GM10248 (cell line): ENCODE data around the gene ANXA7.

Experiments
- CTCF ChIA-PET: fragments of 300-600 bp; sonication (Branson Sonifier 250); formaldehyde crosslinking; extraction: SDS; loops from one replicate; lab custom pipeline; 2021; ENCODE audit warnings: antibody characterized with exemption; lab: Yijun Ruan, JAX
- POLR2A ChIA-PET: fragments of 350-650 bp; sonication (Branson Sonifier 250); formaldehyde crosslinking; extraction: SDS; loops from one replicate; lab custom pipeline; 2020; ENCODE audit warnings: antibody characterized with exemption; lab: Yijun Ruan, JAX
- DNase-seq: peaks from one replicate; pipeline ENCODE4 v3.0.0; 2012; ENCODE audit errors: extremely low spot score
- TF ChIP-seq, protein P1 (sequence below): IDR thresholded peaks from 2 replicates; pipeline ENCODE4 v1.5.1; 2012; ENCODE audit warnings: mild to moderate bottlenecking, low read depth; ENCODE audit errors: extremely low read depth, missing control alignments, control extremely low read depth

Gene ANXA7

DNA sequence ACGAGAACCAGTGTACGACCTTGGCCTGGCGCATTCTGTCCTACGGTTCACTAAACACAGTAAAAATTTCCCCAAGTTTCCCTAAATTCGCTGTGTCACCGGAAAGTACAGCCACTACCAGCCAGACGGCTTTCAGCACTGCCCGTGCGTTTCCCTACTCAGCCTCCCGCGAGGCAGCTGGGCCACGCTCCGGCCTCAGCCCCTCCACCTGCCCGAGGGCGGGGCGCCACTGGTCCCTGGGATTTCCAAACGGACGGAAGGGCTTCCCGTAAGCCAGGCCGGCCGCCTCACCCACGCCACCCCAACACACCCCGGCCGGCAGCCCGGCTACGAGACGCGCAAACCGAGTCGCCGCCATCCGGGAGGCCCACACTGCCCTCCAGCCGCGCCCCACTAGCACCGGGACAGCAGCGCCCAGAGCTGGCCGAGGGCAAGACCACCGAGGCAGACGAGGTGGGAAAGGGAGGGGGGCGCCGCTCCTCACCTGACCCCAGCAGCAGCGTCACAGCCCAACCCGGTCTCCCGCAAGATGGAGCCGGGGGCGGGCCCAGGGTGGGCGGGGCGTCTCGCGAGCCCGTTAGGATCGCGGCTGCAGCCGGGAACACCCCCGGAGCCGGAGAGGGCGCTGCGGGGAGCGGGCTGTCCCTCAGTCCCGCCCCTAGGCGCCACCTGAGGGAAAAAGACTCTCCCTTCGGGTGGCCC lies at the start of gene ANXA7:
TSS of gene ANXA7 (minus strand) at position 531 of the 702 bp plus-strand sequence. CDS start 13,202 bp downstream, outside the sequence.
- ChIA-PET CTCF (interaction anchor here (0.6 to 1.5 kb wide), 3 partner anchors 12 to 167 kb away, joined by 3 to 5 read pairs (median 3); partner anchors contain the start of gene DNAJC9), POLR2A (interaction anchor here (0.7 kb wide), 1 partner anchor 150 kb away, joined by 3 read pairs; no protein-coding TSS in a partner anchor)
- peak; percentile 99 for DNase-seq
- TF ChIP-seq, protein P1, sequence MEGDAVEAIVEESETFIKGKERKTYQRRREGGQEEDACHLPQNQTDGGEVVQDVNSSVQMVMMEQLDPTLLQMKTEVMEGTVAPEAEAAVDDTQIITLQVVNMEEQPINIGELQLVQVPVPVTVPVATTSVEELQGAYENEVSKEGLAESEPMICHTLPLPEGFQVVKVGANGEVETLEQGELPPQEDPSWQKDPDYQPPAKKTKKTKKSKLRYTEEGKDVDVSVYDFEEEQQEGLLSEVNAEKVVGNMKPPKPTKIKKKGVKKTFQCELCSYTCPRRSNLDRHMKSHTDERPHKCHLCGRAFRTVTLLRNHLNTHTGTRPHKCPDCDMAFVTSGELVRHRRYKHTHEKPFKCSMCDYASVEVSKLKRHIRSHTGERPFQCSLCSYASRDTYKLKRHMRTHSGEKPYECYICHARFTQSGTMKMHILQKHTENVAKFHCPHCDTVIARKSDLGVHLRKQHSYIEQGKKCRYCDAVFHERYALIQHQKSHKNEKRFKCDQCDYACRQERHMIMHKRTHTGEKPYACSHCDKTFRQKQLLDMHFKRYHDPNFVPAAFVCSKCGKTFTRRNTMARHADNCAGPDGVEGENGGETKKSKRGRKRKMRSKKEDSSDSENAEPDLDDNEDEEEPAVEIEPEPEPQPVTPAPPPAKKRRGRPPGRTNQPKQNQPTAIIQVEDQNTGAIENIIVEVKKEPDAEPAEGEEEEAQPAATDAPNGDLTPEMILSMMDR: no peak

DNA sequence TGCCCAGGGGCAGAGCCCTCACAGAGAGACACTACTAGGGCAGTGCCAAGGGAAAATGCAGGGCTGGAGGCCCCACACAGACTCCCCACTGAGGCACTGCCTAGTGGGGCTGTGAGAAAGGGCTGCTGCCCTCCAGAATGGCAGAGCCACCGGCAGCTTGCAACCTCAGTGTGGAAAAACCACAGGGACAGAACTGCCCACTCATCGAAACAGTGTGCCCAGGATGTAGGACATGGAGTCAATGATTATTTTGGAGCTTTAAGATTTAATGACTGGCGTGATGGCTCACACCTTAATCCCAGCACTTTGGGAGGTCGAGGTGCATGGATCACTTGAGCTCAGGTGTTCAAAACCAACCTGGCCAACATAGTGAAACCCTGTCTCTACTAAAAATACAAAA lies 47.0 kb upstream of the ANXA7 start:
- no peak for DNase-seq
- ChIA-PET CTCF (no interaction called here), POLR2A (interaction anchor here (0.6 kb wide), 1 partner anchor 191 kb away, joined by 7 read pairs; no protein-coding TSS in a partner anchor)
- TF ChIP-seq, protein P1: no peak

DNA sequence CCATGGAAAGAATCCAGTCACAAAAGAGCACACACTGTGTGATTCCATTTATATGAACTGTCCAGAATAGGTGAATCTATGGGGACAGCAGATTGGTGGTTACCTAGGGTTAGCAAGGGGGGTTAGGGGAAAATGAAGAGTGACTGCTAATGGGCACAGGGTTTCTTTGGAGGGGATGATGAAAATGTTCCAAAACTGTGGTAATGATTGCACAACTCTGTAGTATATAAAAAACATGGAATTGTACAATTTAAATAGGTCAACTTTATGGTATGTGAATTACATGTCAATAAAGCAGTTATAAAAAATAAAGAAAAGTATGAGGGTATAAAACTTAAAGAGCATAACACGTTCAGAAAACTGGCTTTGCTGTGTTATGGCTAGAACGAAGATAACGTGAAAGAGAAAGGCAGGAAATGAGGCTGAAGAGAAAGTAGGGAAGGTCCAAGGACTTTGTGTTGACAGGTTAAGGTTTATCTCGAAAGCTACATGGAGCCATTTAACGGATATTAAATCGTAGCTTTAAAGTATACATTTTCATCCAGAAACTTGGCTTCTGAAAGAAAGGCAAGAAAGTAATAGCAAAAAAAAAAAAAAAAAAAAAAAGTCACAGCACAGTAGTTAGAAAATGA lies 45.9 kb upstream of the ANXA7 start:
- DNase-seq: no peak
- TF ChIP-seq, protein P1: no peak
- POLR2A ChIA-PET: interaction anchor here (0.6 kb wide), 1 partner anchor 49 kb away, joined by 4 read pairs; no protein-coding TSS in a partner anchor
- CTCF ChIA-PET: interaction anchor here (2.2 kb wide), 1 partner anchor 10 kb away, joined by 10 read pairs; no protein-coding TSS in a partner anchor

DNA sequence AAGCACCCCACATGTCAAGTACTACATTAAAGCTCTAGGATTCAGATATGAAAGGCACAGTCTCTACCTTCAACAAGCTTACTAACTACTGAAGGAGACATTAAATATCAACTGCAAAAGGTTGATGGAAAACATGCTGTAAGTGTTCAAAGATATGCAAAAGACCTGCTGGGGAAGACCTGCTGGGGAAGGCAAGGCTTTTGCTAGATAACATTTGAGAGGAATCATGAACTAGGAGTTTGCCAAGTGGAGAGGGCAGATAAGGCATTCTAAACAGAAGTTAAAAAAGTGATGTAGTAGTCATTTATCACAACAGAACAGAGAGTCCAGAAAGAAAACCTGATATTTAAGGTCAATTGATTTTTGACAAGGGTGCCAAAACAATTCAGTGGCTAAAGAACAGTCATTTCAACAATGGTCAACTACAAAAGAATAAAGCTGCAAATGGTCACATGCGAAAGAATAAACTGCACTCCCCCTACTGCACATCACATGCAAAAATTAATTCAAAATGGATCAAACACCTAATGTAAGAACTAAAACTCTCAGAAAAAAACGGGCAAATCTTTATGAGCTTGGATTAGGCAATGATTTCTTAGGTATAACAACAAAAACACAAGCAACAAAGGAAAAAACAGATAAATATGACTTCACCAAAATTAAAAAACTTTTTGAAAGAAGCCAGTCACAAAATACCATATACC lies 42.5 kb upstream of the ANXA7 start:
- TF ChIP-seq, protein P1: no peak
- DNase-seq: no peak
- POLR2A ChIA-PET: interaction anchor here (0.6 kb wide), 1 partner anchor 27 kb away, joined by 5 read pairs; no protein-coding TSS in a partner anchor
- CTCF ChIA-PET: no interaction called here

DNA sequence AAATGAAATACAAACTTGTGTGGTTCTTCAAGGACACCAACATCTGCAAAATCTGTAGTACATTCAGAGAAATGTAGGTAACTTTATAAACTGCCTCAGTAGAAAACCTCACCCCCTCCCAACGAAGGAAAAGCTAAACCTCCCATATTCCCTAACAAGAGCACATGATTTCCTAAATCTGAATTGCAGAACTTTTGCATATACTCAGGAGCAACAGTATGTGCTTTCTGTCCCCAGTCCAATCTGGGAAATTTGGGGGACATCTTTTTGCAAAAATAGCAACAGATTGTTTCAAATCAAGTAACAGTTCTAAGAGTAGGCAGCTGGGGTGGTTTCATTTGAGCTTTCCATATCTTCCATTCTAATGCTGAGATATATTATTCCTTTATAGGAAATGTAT lies 35.3 kb upstream of the ANXA7 start:
- ChIA-PET POLR2A (no interaction called here), CTCF (interaction anchor here (1.9 kb wide), 1 partner anchor 9 kb away, joined by 5 read pairs; no protein-coding TSS in a partner anchor)
- DNase-seq: no peak
- TF ChIP-seq, protein P1: no peak

DNA sequence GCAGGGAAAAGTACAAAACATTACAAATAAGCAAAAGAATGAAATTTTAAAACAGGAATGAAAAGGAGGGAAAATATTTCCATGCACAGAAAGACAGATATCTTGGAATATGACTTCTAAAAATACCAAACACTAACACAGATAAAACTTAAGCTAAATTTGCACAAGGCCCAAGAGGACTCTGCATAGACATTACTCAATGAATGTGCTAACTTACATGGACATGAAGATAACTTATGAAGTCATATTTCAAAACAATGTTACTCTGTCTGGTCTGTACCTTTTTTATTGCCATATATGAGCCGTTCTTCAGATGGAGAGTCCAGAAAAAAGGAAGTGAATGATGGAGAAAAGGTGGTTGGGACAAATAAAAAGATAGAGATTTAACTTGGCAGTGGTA lies 34.5 kb upstream of the ANXA7 start:
- CTCF ChIA-PET: interaction anchor here (1.9 kb wide), 1 partner anchor 10 kb away, joined by 5 read pairs; no protein-coding TSS in a partner anchor
- TF ChIP-seq, protein P1: no peak
- POLR2A ChIA-PET: no interaction called here
- DNase-seq: no peak
